Measurements from ENCODE around the gene LCN1.

DNA sequence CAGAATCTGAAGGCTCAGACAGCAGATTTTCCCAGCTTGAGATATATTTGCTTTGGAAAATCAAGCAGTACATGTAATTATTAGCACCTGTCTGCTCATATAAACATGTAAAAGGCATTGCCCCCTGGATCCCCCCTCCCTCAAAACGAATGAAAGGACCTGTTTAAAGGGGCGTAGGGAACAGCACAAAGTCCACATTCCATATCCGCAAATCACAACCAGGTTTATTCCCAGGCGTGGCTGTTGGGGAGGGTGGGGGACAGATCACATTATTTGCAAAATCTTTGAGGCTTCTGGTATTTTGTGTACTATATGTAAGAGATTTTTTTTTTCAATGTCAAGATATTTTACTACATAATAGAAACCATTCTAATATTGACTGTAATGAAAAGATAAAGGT lies 29.5 kb upstream of the LCN1 start:
- no peak for TF ChIP-seq CTCF (conservative IDR thresholded peaks at IDR 0.05; ENCODE audit: low read depth, low read length)
- TF ChIP-seq USF2 (IDR thresholded peaks at IDR 0.05; ENCODE audit: low read depth, low read length) = no peak

Data from IMR-90 (cell line).